Epithelial cell of esophagus (primary cell): ENCODE results near the gene PARP3.

Experiments
- DNase-seq: peaks from one replicate; pipeline ENCODE4 v3.0.0; 2010; ENCODE audit warnings: low read depth
- H3K4me3 ChIP-seq: 2 replicates; pipeline ENCODE4 v1.5.1; 2011; ENCODE audit warnings: mild to moderate bottlenecking, low read length, control low read depth
- TF ChIP-seq, protein P1 (sequence below): IDR thresholded peaks from 2 replicates; pipeline ENCODE4 v1.5.1; 2011; ENCODE audit warnings: low read depth, mild to moderate bottlenecking, low read length, control low read depth, inconsistent platforms; ENCODE audit not compliant: insufficient read depth; ENCODE audit errors: missing control alignments

Gene PARP3

GRCh38 chr3:51945031-51945840 lies 3.1 kb downstream of the PARP3 start:
- TF ChIP-seq, protein P1, sequence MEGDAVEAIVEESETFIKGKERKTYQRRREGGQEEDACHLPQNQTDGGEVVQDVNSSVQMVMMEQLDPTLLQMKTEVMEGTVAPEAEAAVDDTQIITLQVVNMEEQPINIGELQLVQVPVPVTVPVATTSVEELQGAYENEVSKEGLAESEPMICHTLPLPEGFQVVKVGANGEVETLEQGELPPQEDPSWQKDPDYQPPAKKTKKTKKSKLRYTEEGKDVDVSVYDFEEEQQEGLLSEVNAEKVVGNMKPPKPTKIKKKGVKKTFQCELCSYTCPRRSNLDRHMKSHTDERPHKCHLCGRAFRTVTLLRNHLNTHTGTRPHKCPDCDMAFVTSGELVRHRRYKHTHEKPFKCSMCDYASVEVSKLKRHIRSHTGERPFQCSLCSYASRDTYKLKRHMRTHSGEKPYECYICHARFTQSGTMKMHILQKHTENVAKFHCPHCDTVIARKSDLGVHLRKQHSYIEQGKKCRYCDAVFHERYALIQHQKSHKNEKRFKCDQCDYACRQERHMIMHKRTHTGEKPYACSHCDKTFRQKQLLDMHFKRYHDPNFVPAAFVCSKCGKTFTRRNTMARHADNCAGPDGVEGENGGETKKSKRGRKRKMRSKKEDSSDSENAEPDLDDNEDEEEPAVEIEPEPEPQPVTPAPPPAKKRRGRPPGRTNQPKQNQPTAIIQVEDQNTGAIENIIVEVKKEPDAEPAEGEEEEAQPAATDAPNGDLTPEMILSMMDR: no peak
- H3K4me3 ChIP-seq: no peak overlapping the region
- DNase-seq: no peak

DNA sequence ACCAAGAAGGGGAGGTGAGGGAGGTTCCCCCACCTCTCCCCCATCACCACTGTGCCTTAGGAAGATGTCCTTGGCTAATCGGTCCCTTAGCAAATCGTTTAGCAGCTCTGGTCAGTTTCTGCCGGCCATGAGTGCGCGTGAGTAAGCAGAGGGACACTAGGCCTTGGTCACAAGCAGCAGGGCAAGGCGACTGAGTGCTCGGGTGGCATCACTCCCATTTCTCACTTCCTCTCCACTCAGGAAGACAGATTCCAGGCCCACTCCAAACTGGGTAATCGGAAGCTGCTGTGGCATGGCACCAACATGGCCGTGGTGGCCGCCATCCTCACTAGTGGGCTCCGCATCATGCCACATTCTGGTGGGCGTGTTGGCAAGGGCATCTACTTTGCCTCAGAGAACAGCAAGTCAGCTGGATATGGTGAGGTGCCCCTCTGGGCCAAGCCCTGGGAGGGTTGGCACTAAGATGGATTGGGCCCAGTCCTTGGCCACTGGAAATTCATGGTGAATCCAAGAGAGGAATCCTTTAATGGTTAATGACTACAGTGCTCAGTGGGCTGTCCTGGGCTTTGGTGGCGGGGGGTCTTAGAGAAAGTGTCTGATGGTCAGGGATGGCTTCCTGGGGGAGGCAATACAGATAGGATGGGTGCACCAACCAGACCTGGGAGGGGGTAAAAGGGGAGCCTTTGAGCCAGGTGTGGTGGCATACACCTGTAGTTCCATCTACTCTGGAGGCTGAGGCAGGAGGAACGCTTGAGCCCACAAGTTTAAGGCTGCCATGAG lies 4.0 kb downstream of the PARP3 start:
- H3K4me3 ChIP-seq: no peak overlapping the region
- TF ChIP-seq, protein P1: no peak
- DNase-seq: no peak

GRCh38 chr3:51946796-51947195 lies 4.6 kb downstream of the PARP3 start:
- TF ChIP-seq, protein P1: no peak
- no peak for DNase-seq
- H3K4me3 ChIP-seq: no peak overlapping the region

GRCh38 chr3:51947215-51947900 lies 5.2 kb downstream of the PARP3 start:
- no peak for DNase-seq
- TF ChIP-seq, protein P1: no peak
- H3K4me3 ChIP-seq: no peak overlapping the region

- H3K4me3 ChIP-seq: no peak overlapping the region
- TF ChIP-seq, protein P1: no peak
- no peak for DNase-seq
These were observed 5.9 kb downstream of the PARP3 start for GRCh38 chr3:51948016-51948580.

DNA sequence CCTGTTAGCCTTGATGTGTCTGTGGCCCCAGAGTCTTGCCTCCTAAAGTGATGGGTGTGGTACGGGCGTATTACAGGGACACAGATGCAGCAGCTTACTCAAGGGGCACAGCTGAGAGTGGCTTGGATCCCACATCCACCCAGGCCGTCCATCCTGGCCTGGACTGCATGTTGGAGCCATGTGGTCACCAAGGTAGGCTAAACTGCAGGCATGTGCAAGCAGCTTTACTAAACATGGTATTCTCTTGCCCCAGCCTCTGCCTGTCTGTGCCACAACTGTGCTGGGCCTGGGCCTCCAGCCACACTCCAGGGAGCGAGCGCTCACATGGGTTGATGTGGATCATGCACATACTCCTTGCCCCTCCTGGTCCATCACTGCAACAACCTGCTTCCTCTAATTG lies 7.0 kb downstream of the PARP3 start:
- DNase-seq: no peak
- TF ChIP-seq, protein P1: no peak
- H3K4me3 ChIP-seq: no peak overlapping the region
